NCI-H1436 treated with DMSO at 0.1 percent for 48 hours (cell line): Measurements from ENCODE around the gene OSBPL5.
"Not testable (repeated sequence)": the region's sequence is repeated elsewhere in the genome, so short reads cannot be mapped to it uniquely, and the experiment has no call there.

ENCODE experiments used
- DNase-seq: peaks from one replicate; lab custom pipeline; 2025; lab: John Stamatoyannopoulos, UW

OSBPL5 gene

GRCh38 chr11:3181725-3182461 lies 16.8 kb upstream of the OSBPL5 start:
- no peak for DNase-seq

GRCh38 chr11:3180869-3181268 lies 15.8 kb upstream of the OSBPL5 start:
- no peak for DNase-seq

- DNase-seq = no peak
Measured at GRCh38 chr11:3178349-3178748, 13.2 kb upstream of the OSBPL5 start.

- DNase-seq = no peak
Measured at GRCh38 chr11:3177931-3178330, 12.8 kb upstream of the OSBPL5 start.

- no peak for DNase-seq
Measured at GRCh38 chr11:3176487-3176886, 11.4 kb upstream of the OSBPL5 start.

GRCh38 chr11:3175194-3175593 lies 10.1 kb upstream of the OSBPL5 start:
- DNase-seq = no peak

GRCh38 chr11:3174387-3174786 lies 9.3 kb upstream of the OSBPL5 start:
- DNase-seq = no peak

GRCh38 chr11:3173795-3174194 lies 8.7 kb upstream of the OSBPL5 start:
- DNase-seq = no peak

- no peak for DNase-seq
Measured at GRCh38 chr11:3171931-3172560, 6.9 kb upstream of the OSBPL5 start.

GRCh38 chr11:3170756-3171650 lies 5.9 kb upstream of the OSBPL5 start:
- no peak for DNase-seq

- DNase-seq = no peak
Measured at GRCh38 chr11:3170044-3170755, 5.1 kb upstream of the OSBPL5 start.

- no peak for DNase-seq
Measured at GRCh38 chr11:3169255-3170043, 4.3 kb upstream of the OSBPL5 start.

GRCh38 chr11:3168742-3169254 lies 3.7 kb upstream of the OSBPL5 start:
- not testable (repeated sequence) for DNase-seq

GRCh38 chr11:3167143-3168119 lies 2.3 kb upstream of the OSBPL5 start:
- no peak for DNase-seq

- DNase-seq = no peak
Measured at GRCh38 chr11:3166268-3167142, 1.4 kb upstream of the OSBPL5 start.

GRCh38 chr11:3165916-3166267 lies 782 bp upstream of the OSBPL5 start:
- DNase-seq = no peak

- no peak for DNase-seq
Measured at GRCh38 chr11:3164552-3165151, 458 bp downstream of the OSBPL5 start.

- DNase-seq = no peak
Measured at GRCh38 chr11:3164138-3164551, 965 bp downstream of the OSBPL5 start.
